Esophagus squamous epithelium (tissue), 5 donors: ENCODE results near the gene RALB. TPM values are rescaled to one million over a fixed set of nuclear protein-coding genes. Genes with fewer than 3 reads are reported as not detected.

Experiments used
- DNase-seq: peaks from one replicate; lab custom pipeline; 2025; lab: John Stamatoyannopoulos, UW
- H3K27ac ChIP-seq, 4 donors: fragments of 200-600 bp; sonication (generic); one replicate each; pipeline ENCODE4 v1.5.1; 2016 to 2019; ENCODE audit warnings: mild to moderate bottlenecking in 1 of 4
- H3K27me3 ChIP-seq, 4 donors: fragments of 200-600 bp; sonication (generic); 1 replicate in 3 of 4; 2 replicates in 1 of 4; pipeline versions ENCODE4 v1.5.1 to v1.6.0; 2017 to 2021; ENCODE audit warnings: antibody characterized with exemption in 1 of 4
- H3K36me3 ChIP-seq, 3 donors: fragments of 200-600 bp; sonication (generic); one replicate each; pipeline ENCODE4 v1.5.1; 2016 to 2019
- H3K4me1 ChIP-seq, 3 donors: fragments of 200-600 bp; sonication (generic); one replicate each; pipeline ENCODE4 v1.5.1; 2017 to 2019
- H3K4me3 ChIP-seq, 4 donors: fragments of 200-600 bp; sonication (generic); 1 replicate in 3 of 4; 2 replicates in 1 of 4; pipeline ENCODE4 v1.5.1; 2016 to 2019; ENCODE audit warnings: mild to moderate bottlenecking in 2 of 4, moderate library complexity in 1 of 4
- H3K9me3 ChIP-seq, 3 donors: fragments of 200-600 bp; sonication (generic); one replicate each; pipeline ENCODE4 v1.5.1; 2016 to 2019
- POLR2A ChIP-seq, 4 donors: fragments of 450-650 bp; IDR thresholded peaks; one replicate each; pipeline ENCODE4 v1.6.1; 2017; ENCODE audit warnings: antibody characterized with exemption in 4 of 4, mild to moderate bottlenecking in 4 of 4, moderate library complexity in 3 of 4
- WGBS, 2 donors: methylation state at CpG; one replicate each; pipeline ENCODE4 v1.1.5; 2018; 5-methylcytosine and 5-hydroxymethylcytosine counted together
- intact Hi-C: fragments of 100-400 bp; cut with DNase I; formaldehyde crosslinking; loops from one replicate; pipeline ENCODE4 v1.15.0; 2022
- total RNA-seq, 4 donors: library from RNA; depleted of rRNA; stranded (reverse); fragments of >200 nt; gene quantifications; one replicate each; pipeline ENCODE4 v1.1.0, GENCODE V29; 2016
- TF ChIP-seq, protein P1 (sequence below), 6 experiments: fragments of 450-650 bp in 4 of 6; fragments of 200-600 bp in 2 of 6; sonication (generic) in 2 of 6; IDR thresholded peaks; one replicate each; pipeline ENCODE4 v1.5.1; 2016 to 2019; ENCODE audit warnings: antibody characterized with exemption in 6 of 6, mild to moderate bottlenecking in 4 of 6, moderate library complexity in 4 of 6
- donor health status: DM: yes; HTN: yes; CAD: no.

The RALB gene
- total RNA-seq, 4 donors from 2014 or later = 50.2 to 99.2 (median 64.8) TPM

- TF ChIP-seq POLR2A (IDR thresholded peaks at IDR 0.05) = no peak
- TF ChIP-seq, protein P1, sequence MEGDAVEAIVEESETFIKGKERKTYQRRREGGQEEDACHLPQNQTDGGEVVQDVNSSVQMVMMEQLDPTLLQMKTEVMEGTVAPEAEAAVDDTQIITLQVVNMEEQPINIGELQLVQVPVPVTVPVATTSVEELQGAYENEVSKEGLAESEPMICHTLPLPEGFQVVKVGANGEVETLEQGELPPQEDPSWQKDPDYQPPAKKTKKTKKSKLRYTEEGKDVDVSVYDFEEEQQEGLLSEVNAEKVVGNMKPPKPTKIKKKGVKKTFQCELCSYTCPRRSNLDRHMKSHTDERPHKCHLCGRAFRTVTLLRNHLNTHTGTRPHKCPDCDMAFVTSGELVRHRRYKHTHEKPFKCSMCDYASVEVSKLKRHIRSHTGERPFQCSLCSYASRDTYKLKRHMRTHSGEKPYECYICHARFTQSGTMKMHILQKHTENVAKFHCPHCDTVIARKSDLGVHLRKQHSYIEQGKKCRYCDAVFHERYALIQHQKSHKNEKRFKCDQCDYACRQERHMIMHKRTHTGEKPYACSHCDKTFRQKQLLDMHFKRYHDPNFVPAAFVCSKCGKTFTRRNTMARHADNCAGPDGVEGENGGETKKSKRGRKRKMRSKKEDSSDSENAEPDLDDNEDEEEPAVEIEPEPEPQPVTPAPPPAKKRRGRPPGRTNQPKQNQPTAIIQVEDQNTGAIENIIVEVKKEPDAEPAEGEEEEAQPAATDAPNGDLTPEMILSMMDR (IDR thresholded peaks at IDR 0.05) = no peak
- Histone ChIP-seq H3K4me3 (no peak overlapping the region), H3K4me1 (peaks cover 4 to 19% (median 10%) of the 10 kb centered on the region in 3 donors), H3K27me3 (no peaks in the 10 kb centered on the region), H3K9me3 (no peaks in the 10 kb centered on the region), H3K36me3 (peaks cover 0 to 76% (median under 1%) of the 10 kb centered on the region in 3 donors), H3K27ac (no peak overlapping the region)
- intact Hi-C loops = no loop called here
- WGBS, 2 donors = 85 to 98% methylated on average over 6 of the region's 6 CpGs
- DNase-seq = no peak
Observed at GRCh38 chr2:120285056-120285455, 32.4 kb downstream of the RALB start.

GRCh38 chr2:120287183-120288015, 34.7 kb downstream of the RALB start:
- Histone ChIP-seq H3K4me1 (peaks cover 10 to 38% (median 11%) of the 10 kb centered on the region in 3 donors), H3K27ac (peak overlapping the region in 3 of 4 donors; percentile 37 to 61 (median 57)), H3K4me3 (no peak overlapping the region), H3K9me3 (no peaks in the 10 kb centered on the region), H3K27me3 (no peaks in the 10 kb centered on the region), H3K36me3 (peaks cover 0 to 75% (median 0%) of the 10 kb centered on the region in 3 donors)
- intact Hi-C loops = no loop called here
- 45 to 48% methylated on average over 8 of the region's 8 CpGs for WGBS, 2 donors
- TF ChIP-seq, protein P1 (IDR thresholded peaks at IDR 0.05) = no peak
- no peak for TF ChIP-seq POLR2A (IDR thresholded peaks at IDR 0.05)
- no peak for DNase-seq

DNA sequence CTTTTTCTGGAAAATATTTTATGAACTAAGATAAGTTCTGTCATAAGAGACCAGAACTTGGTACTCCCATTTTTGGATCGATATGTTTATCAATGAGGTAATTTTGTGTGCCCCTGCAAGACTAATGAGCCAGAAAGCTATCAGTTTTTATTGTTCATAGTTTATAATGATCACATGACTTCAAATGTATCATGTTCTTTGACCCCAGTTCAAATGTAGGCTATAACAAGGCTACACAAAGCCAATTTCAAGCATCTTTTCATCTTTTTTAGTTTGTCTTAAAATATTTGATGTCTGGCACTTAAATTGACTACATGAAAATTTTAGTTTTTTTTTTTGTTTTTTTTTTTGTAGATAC, 35.3 kb downstream of the RALB start:
- Histone ChIP-seq H3K27ac (peak overlapping the region in 3 of 4 donors; percentile 37 to 61 (median 57)), H3K9me3 (no peaks in the 10 kb centered on the region), H3K36me3 (peaks cover 0 to 77% (median 0%) of the 10 kb centered on the region in 3 donors), H3K4me1 (peaks cover 10 to 44% (median 11%) of the 10 kb centered on the region in 3 donors), H3K4me3 (no peak overlapping the region), H3K27me3 (no peaks in the 10 kb centered on the region)
- intact Hi-C loops = no loop called here
- DNase-seq = no peak
- WGBS, 2 donors = 90 to 93% methylated on average over 1 of the region's 1 CpG
- no peak for TF ChIP-seq POLR2A (IDR thresholded peaks at IDR 0.05)
- TF ChIP-seq, protein P1 (IDR thresholded peaks at IDR 0.05) = no peak

DNA sequence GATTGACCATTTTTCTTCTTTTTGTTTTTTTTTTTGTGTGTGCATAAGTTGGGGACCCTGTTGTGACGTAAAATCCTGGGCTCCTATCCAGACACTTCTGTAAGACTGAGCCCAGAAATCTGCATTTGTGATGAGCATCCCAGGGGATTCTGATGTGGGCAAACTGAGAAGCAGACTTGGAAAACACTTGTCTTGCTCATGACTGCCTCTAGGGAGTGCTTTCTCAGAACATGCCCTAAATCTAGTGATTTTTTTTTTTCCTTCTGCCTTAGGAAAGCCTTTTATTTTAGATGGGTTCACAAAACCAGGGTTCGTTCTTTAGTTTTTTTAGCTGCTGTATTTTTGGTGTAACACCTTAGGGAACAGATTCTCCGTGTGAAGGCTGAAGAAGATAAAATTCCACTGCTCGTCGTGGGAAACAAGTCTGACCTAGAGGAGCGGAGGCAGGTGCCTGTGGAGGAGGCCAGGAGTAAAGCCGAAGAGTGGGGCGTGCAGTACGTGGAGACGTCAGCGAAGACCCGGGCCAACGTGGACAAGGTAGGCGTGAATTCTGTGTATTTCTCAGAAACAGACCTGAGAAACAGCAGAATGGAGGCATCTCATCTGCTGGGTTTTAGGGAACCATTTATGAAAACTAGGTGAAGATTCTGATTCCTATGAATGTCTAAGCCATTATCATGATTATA, 36.7 kb downstream of the RALB start:
- intact Hi-C loops = no loop called here
- 92 to 97% methylated on average over 14 of the region's 14 CpGs for WGBS, 2 donors
- H3K27me3 ChIP-seq = no peaks in the 10 kb centered on the region
- TF ChIP-seq POLR2A (IDR thresholded peaks at IDR 0.05) = no peak
- TF ChIP-seq, protein P1 (IDR thresholded peaks at IDR 0.05) = no peak
- peaks cover 0 to 84% (median 0%) of the 10 kb centered on the region in 3 donors for H3K36me3 ChIP-seq
- H3K27ac ChIP-seq = no peak overlapping the region
- DNase-seq = no peak
- no peaks in the 10 kb centered on the region for H3K9me3 ChIP-seq
- no peak overlapping the region for H3K4me3 ChIP-seq
- peaks cover 10 to 57% (median 11%) of the 10 kb centered on the region in 3 donors for H3K4me1 ChIP-seq

DNA sequence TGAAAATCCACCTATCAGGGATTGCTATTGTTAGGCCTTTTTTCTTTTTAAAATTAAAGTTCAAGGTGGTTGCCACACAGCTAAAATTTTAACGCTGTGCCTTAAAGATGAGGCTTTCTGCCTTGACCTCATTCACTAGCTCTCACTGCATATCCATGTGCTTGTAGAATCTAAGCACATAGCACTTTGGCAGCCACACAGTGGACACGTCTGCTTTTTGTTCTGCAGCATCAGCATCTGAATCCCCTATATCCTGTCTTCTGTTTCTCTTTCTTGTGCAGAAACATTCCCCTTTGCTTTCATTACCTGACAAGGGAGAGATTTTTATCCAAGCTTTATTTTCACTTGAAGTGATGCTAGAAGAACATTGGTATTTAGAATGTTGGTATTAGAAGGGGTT, 38.1 kb downstream of the RALB start:
- Histone ChIP-seq H3K9me3 (no peaks in the 10 kb centered on the region), H3K4me1 (peaks cover 10 to 58% (median 11%) of the 10 kb centered on the region in 3 donors), H3K36me3 (peaks cover 0 to 86% (median 0%) of the 10 kb centered on the region in 3 donors), H3K27ac (peak overlapping the region in 1 of 4 donors; percentile 18), H3K27me3 (no peaks in the 10 kb centered on the region), H3K4me3 (no peak overlapping the region)
- WGBS, 2 donors = 59 to 84% methylated on average over 2 of the region's 2 CpGs
- no peak for DNase-seq
- TF ChIP-seq, protein P1 (IDR thresholded peaks at IDR 0.05) = no peak
- TF ChIP-seq POLR2A (IDR thresholded peaks at IDR 0.05) = no peak
- intact Hi-C loops = no loop called here
